Sciatic nerve (tissue), 2 donors: ENCODE measurements around the gene DAB2IP. TPM values are rescaled to one million over a fixed set of nuclear protein-coding genes. Genes with fewer than 3 reads are reported as not detected.

Source experiments
- ATAC-seq: fragments of 200-7000 bp; cut with Tn5 transposase; one replicate; pipeline ENCODE4 v1.9.1; 2020; ENCODE audit warnings: mild to moderate bottlenecking, moderate library complexity
- DNase-seq: peaks from one replicate; pipeline ENCODE4 v3.0.0-alpha.2; 2020; ENCODE audit warnings: low spot score
- intact Hi-C: fragments of 100-400 bp; cut with DNase I; formaldehyde crosslinking; loops from one replicate; pipeline ENCODE4 v1.14.2; 2022
- total RNA-seq: library from RNA; stranded (reverse); fragmentation: NEBNext Ultra II Directional; extraction: Animal tissue kit (Norgen Biotek cat#: 25700); gene quantifications from one replicate; pipeline ENCODE4 v1.2.1, GENCODE V29; 2021
- donor health status: DM: no; HTN: no; CAD: no.
- donor health status: DM: no; HTN: no; CAD: no.

The DAB2IP gene
- total RNA-seq, 1 donor from 2014 or later: 70.7 TPM

DNA sequence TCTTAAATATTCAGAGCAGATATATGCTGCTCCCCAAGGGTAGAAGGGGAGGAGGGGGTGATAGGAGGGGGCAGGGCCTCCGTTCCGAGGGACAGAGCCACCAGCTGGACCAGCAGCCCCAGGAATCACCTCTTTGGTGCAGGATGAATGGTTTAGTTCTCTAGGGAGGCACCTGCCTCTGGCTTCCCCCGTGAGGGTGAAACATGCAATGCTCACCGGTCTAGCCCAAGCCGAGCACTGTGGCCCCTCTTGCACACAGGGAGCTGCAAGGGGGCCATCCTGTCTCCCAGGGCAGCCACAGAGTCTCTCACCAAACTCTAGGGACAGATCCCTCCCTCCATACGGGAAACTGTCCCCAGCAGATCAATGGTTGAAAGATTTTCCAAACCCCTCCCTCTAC, 163.7 kb downstream of the DAB2IP start:
- intact Hi-C loops: no loop called here
- no peak for ATAC-seq
- DNase-seq: no peak

DNA sequence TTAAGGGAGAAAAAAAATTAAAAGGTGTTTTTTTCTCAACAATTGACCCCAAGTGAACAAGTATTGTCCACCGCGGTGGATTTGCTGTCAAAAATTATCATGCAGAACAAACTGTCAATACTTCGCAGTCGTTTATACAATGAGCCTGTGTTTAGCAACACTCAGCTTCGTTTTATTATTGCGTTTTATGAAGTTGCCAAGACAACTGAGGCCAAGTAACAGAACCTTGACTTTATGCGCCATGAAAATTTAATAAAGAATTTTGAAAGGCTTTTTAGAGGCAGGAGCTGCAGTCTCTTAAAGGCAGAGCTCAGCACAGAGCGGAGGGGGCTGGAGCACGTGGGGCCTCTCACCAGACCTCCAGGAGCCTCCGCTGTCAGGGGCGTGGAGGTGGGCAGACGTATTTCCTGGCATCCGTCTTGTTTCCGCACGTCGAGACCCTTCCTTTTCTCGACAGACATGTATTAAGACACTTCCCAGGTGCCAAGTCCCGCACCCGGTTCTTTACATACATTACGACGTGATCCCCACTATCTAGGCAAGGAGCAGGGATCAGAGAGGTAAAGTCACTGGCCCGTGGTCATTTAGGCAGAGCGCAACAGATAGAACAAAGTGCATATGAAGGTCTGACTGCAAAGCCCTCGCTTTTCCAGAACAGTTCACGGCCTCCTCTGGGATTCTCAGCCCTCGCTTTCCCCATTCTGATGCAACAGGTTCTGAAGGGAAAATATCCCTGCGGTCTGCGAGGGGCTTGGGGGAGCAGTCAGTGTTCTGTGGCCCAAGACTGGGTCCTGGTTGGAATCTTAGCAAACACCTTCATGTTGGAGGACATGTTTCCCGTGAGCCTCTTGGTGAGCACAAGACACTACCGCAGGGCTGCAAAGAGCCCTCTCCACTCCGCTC, 164.4 kb downstream of the DAB2IP start:
- DNase-seq (no peak), ATAC-seq (no peak)
- intact Hi-C loops: no loop called here

DNA sequence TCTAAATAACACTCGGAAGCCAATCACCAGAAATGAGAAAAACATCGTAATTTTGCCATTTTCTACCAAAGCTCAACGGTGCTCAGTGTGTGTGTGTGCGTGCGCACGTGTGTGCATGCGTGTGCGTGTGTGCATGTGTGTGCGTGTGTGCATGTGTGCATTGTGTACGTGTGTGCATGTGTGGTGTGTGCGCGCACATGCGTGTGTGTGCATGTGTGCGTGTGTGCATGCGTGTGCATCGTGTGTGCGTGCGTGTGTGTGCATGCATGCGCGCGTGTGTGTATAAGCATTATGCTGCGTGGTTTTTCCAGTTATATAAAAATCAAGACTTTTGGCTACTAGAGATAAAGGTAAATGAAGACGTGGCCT, 165.0 kb downstream of the DAB2IP start:
- DNase-seq: no peak
- intact Hi-C loops: no loop called here
- ATAC-seq: no peak

DNA sequence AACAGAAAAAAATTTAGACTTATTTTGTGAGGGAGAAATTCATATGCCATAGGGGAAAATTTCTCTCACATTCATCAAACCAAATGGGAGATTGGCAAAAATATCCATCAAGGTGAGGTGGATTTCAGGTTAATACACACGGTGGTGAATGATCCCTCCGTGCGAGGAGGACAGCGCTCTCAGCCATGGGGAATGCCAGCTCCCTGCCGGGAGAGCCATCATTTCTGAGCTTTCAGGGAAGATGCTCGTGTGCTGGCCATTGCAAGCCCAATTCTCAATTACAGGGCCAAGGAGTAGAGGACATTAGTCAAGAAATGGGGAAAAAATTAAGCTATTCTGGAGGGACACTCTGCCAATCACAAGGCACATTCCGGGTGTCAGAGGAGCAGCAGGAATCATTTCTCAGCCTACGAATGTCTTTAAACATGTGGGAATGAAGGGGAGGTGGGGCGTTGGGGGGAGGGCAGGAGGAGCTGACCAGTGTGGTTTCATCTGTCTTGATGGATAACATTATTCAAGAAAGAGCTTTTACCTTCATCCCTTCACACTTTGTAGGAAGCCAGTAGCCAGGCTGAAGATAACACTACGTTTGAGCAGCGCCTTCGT, 165.5 kb downstream of the DAB2IP start:
- intact Hi-C loops: no loop called here
- DNase-seq: no peak

DNA sequence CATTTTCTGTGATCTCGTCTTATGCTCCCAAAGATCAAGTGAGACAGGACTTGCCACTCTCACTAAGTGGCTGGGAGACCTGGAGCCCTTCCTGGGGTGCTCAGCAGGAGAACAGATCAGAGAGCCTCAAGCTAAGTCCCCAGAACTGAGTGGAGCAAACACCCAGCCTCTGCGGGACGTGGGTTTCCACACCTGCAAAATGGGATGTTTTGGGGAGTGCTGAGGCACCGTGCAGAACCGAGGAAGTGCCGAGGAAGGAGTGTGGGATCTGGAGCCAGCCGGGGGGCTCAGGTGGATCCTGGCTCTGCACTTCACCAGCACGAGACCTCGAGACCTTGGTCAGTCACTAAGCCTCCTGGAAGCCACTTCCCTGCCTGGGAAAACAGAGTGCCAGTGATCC, 166.0 kb downstream of the DAB2IP start:
- DNase-seq: no peak
- intact Hi-C loops: no loop called here

More for the DNA sequence above, 165.5 kb downstream of the DAB2IP start:
- no peak for ATAC-seq

DNA sequence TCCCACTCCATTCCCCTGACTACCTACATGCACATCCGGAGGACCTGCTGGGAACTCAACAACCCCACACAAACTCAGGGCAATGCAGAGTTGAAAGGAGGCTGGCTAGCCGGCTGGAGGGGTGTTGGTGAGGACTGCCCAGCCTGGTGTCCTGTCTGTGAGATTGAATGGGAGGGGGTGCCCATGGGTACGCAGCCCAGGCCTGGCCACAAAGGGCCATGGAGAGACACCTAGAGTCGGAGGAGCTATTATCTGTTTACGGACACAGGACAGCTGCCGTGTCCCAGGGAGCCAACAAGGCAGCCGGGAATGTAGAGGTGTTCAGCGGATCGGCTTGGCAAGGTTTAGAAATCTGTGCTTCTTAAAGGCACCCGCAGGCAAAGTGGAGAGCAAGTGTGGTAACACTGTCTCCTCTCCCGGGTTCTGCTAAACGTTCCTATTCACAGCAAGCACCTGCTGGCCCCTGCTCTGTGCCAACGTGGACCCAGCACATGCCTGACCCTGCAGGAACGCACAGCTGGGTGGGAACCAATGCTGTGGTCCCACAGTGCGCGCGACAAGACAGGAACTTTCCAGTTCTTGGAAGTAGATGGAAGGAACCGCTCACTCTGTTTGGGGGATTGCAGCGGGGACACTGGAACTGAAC, 166.7 kb downstream of the DAB2IP start:
- ATAC-seq (no peak), DNase-seq (no peak)
- intact Hi-C loops: no loop called here

More for the DNA sequence above, 166.0 kb downstream of the DAB2IP start:
- no peak for ATAC-seq

DNA sequence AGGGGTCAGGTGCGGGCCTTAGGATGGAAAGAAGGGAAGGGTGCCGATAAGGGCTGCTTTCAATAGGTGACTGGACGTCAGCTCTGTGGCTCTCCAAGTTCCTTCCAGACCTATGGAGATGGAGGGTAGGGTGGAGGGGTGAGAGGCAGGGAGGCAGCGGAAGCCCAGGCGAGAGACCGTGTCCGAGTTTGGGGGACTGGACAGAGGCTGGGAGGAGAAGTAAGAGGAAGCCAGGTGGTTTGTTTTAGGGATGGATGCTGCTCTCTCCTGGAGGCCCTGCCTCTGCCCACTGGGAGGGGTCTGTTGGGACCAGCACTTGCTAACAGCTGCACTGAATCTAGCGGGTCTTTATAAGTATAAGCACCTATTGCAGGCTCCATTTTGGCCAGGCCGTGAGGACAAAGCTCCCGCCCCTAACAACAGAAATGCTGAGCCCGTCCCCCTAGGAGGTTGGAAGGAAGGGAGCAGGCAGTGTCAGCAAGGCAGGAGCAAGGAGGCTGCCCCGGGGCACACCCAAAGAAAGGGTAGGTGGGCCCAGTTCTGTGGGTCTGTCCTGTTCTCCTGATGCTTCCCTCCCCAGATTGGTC, 167.5 kb downstream of the DAB2IP start:
- no peak for ATAC-seq
- no peak for DNase-seq
- intact Hi-C loops: no loop called here

DNA sequence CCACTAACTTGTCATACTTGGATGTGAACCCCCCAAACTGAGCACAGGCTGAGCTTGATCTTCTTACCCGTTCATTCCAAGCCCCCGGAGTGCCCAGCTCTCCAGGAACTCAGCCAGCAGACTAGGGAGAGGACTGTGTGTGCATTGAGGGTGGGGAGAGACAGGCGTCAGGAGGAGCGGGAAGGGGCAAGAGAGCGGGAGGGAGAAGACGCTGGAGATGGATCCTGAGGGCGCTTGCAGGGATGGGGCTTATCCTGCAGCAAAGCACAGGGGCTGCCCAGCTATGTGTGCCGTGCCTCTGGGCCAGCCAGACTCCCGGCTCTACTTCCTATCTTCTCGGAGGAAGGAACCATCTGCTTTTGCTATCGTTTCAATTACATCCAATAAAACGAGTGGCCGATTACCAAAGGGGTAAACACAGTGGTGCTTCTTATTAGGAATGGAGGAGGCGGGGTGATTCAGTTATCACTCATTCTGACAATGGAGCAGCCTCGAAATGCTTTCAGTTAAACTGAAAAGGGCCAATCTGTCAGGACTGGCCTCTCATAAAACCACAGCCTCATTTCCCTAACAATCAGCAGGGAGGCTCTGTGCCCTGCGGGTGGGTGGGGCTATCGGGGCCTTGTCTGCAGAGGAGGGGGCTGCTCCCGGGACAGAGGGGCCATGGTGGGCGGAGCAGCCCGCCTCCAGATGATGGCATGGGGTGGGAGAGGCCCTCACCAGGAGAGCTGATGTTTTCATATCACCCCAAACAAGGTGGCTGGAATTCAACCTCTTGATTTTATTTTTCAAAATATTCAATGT, 168.2 kb downstream of the DAB2IP start:
- intact Hi-C loops: no loop called here
- DNase-seq (no peak), ATAC-seq (peak; percentile 21)

DNA sequence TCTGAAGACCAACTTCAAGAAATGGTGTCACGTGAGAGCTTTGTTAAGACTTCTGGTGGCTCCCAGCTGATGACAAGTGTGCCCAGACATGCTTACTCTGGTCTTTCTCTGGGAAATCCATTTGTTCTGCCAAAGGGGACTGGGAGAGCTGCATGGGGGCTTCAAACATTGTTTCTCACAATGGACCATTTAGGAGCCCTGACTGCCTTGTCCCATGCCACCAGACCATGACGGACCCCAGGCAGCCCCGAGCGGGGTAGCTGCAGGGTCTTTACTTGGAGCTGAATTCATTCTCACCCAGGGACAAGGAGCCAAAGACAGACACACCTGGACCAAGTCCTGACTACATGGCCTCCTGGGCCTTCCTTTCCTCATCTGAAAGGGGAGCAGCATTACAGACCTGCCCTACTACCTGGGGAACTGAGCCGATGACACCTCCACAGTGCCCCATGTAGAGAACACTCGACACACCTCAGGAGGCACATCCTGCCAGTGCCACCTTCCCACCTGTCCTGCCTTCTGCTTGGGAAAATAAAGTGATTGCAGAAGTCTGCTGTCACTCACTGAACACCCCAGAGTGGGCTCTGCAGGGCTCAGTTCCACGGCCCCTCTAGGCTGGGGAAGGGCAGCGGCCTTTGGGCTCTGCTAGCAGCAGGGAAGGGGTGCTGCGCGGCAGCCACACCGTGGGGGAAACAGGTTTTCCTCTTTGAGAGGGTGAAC, 169.0 kb downstream of the DAB2IP start:
- DNase-seq: no peak
- intact Hi-C loops: no loop called here
- ATAC-seq: no peak

DNA sequence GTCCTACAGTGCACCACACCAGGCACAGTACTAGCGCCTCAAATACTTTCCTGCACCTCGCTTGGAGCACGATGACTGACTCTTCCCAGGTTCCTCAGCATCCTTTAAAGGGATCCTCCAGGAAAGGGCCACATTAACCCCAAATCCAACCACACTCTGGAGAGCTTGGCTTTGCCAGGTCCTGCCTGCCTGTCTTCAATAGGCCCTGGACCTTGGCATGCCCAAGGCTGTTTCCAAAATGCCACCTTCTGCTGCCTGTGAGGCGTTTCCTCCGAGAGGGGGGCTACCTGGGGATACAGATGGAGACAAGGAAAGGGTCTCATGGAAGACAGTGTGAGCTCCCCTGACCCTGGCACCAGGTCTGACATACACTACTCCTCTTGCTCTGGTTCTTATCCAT, 169.9 kb downstream of the DAB2IP start:
- ATAC-seq: no peak
- no peak for DNase-seq
- intact Hi-C loops: no loop called here

DNA sequence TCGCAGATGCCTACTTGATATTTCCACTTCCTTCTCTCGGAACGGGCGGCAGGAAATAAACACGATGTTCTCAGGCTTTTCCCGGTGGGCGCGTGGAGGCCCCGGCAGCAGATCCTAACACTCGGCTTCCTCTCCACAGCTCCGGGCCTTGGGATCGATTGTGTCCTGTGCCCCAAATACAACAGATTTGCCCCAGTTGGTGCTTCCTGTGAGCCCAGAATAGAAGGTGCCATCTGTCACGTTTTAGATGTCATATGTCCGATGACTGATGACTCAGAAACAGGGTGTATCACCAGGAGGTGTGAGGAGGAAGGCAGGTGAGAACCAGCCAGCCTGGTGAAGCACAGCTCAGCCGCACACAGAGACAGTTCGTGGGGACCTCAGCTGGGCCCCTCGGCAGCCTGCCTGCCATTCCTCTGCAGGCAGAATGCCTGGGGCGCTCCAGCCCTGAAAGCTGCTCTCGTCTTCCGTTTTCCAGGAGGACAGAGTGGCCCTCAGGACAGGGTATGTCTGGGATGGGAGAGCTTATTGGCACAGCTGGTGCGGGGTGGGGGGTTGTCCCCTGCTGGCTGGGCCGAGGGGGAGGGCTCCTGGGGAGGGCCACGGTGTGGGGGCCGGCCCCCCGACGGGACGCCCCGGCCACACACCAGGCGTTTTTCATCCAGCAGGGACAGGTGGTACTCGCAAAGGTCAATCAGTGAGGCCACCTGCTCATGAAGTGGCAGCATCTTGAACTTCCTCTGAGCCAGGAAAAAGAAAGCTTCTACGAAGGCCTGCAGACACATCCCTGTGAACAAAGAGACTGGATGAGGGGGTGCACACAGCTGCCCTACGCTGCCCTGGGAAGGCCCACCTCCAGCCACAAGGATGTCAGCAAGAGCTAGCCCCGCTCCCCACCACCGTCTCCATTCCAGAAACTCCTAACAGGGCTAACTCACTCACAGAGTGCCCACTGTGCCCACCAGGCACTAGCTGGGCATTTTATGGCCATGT, 171.0 kb downstream of the DAB2IP start:
- ATAC-seq (no peak), DNase-seq (peak; percentile 39)
- intact Hi-C loops: no loop called here

DNA sequence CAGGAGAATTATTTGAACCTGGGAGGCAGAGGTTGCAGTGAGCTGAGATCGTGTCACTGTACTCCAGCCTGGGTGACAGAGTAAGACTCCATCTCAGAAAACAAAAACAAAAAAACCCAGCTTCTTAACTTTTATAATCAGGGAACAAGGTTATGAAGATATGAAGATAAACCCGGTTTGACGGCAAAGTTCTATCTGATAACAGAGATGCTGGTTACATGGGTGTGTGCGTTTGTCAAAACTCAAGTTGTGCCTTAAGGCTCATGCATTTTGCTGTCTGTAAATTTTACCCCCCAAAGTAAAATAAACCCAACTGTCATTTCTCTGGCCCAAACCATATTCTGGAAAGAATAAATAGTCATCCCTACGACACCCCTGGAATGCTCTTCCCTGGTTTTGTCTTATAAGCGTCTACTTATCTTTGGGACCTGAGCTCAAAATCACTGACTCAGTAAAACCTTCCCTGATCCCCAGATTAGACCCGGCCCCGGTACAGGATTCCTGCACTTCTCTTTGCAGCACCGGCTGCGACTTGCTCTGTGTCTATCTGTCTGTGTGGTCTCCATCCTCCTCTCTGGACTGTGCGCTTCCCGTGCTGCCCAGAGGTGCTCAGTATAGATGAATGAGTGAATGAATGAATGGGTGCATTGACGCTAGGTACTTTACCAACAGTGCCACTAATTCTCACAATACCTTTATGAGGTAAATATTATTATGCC, 172.2 kb downstream of the DAB2IP start:
- DNase-seq (peak; percentile 41), ATAC-seq (no peak)
- intact Hi-C loops: no loop called here

DNA sequence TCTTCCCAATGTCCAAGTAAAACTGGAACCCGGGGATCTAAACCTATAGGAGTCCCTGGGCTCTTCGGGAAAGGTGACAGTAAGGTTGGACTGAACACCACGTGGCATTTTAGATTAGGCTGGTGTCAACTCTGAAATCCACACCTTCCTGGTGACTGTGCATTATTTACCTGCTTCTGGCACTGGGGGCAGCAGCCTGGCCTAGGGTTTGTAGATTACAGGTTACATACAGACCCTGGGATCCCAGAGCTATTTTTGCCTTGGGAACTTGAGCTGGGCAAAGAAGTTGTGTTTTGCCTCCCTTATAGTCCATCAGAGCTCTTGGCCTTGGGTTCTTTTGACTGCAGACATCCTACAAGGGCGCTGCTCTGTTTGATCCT, 173.2 kb downstream of the DAB2IP start:
- intact Hi-C loops: no loop called here
- no peak for DNase-seq
- ATAC-seq: no peak

DNA sequence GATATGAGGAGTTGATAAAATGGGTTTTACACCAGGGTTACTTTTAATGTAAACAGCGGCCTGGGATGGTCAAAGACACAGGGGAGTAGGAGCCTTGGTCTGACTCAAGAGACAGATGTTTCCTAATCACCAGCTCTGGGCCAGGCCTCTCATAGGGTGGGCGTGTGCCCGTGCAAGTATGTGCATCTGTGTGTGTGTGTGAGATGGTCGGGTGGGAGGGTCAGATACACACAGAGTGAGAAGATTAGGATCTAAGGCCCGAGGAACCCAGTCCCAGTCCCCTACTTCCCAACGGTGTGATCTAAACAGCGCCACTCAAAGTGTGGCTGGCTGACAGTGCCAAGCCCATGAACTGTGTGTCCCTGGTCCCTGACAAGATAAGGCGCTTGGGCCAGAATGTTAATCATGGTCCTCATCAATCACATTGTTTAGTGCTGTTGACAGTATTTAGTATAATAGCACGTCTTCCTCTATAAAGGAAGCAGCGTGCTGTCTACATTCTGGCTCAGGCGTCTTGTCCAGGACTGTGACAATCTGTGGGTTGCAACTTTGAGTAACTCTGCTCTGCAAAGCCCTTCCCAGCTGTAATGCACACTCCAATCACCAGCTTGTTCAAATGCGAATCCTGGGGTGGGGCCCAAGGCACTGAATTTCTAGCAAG, 173.7 kb downstream of the DAB2IP start:
- no peak for ATAC-seq
- no peak for DNase-seq

DNA sequence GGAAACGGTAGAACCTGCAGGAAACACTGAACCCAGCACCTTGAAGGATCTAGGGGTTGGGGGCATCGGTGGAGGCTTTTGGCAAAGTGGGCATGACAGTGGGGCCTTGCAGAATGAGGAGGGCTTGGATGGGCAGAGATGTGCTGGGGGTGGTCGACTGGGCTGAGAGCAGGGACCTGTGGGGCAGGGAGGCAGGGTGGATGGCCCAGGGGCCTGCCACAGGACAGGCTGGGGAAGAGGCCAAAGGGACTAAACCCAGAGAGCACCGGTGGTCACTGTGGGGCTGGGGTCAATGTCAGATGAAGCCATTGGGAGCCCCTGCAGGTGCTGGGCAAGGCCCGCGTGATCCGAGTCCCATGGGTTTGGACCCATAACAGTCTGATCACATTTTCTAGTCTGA, 175.3 kb downstream of the DAB2IP start:
- DNase-seq (peak; percentile 41), ATAC-seq (no peak)
- intact Hi-C loops: no loop called here

More for the DNA sequence above, 173.7 kb downstream of the DAB2IP start:
- intact Hi-C loops: no loop called here
